GM19025 (cell line): ENCODE results near the gene KCNQ1OT1.

Experiments
- ATAC-seq: cut with Tn5 transposase; IDR thresholded peaks from one replicate; pipeline ENCODE4 v1.9.1; 2021; ENCODE audit warnings: mild to moderate bottlenecking, low read depth, moderate library complexity; ENCODE audit not compliant: unreplicated experiment

The KCNQ1OT1 gene

GRCh38 chr11:2625183-2625582, 74.6 kb downstream of the KCNQ1OT1 start:
- ATAC-seq, result no peak

- no peak for ATAC-seq
These were observed 77.9 kb downstream of the KCNQ1OT1 start for GRCh38 chr11:2621894-2622293.

GRCh38 chr11:2612884-2613571, 86.8 kb downstream of the KCNQ1OT1 start:
- ATAC-seq, result no peak

GRCh38 chr11:2609345-2609744, 90.4 kb downstream of the KCNQ1OT1 start:
- ATAC-seq, result no peak

- ATAC-seq, result no peak
These were observed 100.1 kb downstream of the KCNQ1OT1 start for GRCh38 chr11:2599561-2600189.

GRCh38 chr11:2595204-2595603, 104.6 kb downstream of the KCNQ1OT1 start:
- no peak for ATAC-seq

GRCh38 chr11:2594267-2594666, 105.5 kb downstream of the KCNQ1OT1 start:
- no peak for ATAC-seq

- no peak for ATAC-seq
These were observed 106.3 kb downstream of the KCNQ1OT1 start for GRCh38 chr11:2593393-2593950.

GRCh38 chr11:2592559-2593392, 107.0 kb downstream of the KCNQ1OT1 start:
- no peak for ATAC-seq

- no peak for ATAC-seq
These were observed 108.0 kb downstream of the KCNQ1OT1 start for GRCh38 chr11:2591805-2592204.

- ATAC-seq, result no peak
These were observed 108.6 kb downstream of the KCNQ1OT1 start for GRCh38 chr11:2590965-2591754.

- no peak for ATAC-seq
These were observed 109.4 kb downstream of the KCNQ1OT1 start for GRCh38 chr11:2590131-2590964.

GRCh38 chr11:2589538-2589934, 110.3 kb downstream of the KCNQ1OT1 start:
- ATAC-seq, result no peak

- ATAC-seq, result no peak
These were observed 110.8 kb downstream of the KCNQ1OT1 start for GRCh38 chr11:2588809-2589537.

GRCh38 chr11:2587976-2588748, 111.6 kb downstream of the KCNQ1OT1 start:
- ATAC-seq, result no peak

- no peak for ATAC-seq
These were observed 112.5 kb downstream of the KCNQ1OT1 start for GRCh38 chr11:2587132-2587930.

GRCh38 chr11:2586793-2587131, 113.0 kb downstream of the KCNQ1OT1 start:
- no peak for ATAC-seq
